KMS-11 (cell line): ENCODE measurements around the gene SLC22A23.

Source experiments
- H2AFZ ChIP-seq: fragments of 200-600 bp; sonication (generic); 2 replicates; pipeline ENCODE4 v1.6.1; 2016; ENCODE audit warnings: antibody characterized with exemption, mixed run types, low read depth
- H3K27ac ChIP-seq: fragments of 200-600 bp; sonication (generic); 2 replicates; pipeline ENCODE4 v1.6.1; 2016; ENCODE audit warnings: mild to moderate bottlenecking, mixed run types
- H3K27me3 ChIP-seq: fragments of 200-600 bp; sonication (generic); 2 replicates; pipeline ENCODE4 v1.6.1; 2017; ENCODE audit warnings: mild to moderate bottlenecking, low read depth, mixed run types, moderate library complexity; ENCODE audit not compliant: insufficient read depth
- H3K36me3 ChIP-seq: fragments of 200-600 bp; sonication (generic); 2 replicates; pipeline ENCODE4 v1.6.1; 2017; ENCODE audit warnings: mild to moderate bottlenecking, mixed run types; ENCODE audit not compliant: insufficient read depth
- H3K4me1 ChIP-seq: fragments of 200-600 bp; sonication (generic); 2 replicates; pipeline ENCODE4 v1.6.1; 2016; ENCODE audit warnings: mild to moderate bottlenecking, low read depth, mixed run types; ENCODE audit not compliant: poor library complexity, severe bottlenecking
- H3K4me2 ChIP-seq: fragments of 200-600 bp; sonication (generic); 2 replicates; pipeline ENCODE4 v1.7.0; 2016; ENCODE audit warnings: mild to moderate bottlenecking, mixed run types
- H3K4me3 ChIP-seq: fragments of 200-600 bp; sonication (generic); IDR thresholded peaks from 2 replicates; pipeline ENCODE4 v1.6.1; 2017; ENCODE audit warnings: low read depth, low read length, mixed read lengths; ENCODE audit not compliant: insufficient read depth
- H3K79me2 ChIP-seq: fragments of 200-600 bp; sonication (generic); 2 replicates; pipeline ENCODE4 v1.6.1; 2016; ENCODE audit warnings: low read depth, mixed run types; ENCODE audit not compliant: insufficient read depth
- H3K9ac ChIP-seq: fragments of 200-600 bp; sonication (generic); 2 replicates; pipeline ENCODE4 v1.6.1; 2016; ENCODE audit warnings: mild to moderate bottlenecking, mixed run types
- H4K20me1 ChIP-seq: fragments of 200-600 bp; sonication (generic); 2 replicates; pipeline ENCODE4 v1.6.1; 2016; ENCODE audit warnings: mild to moderate bottlenecking, mixed run types; ENCODE audit not compliant: insufficient read depth
- CTCF ChIP-seq: fragments of 200-600 bp; sonication (generic); conservative IDR thresholded peaks from 2 replicates; pipeline ENCODE4 v1.6.1; 2017; ENCODE audit warnings: low read depth, mild to moderate bottlenecking, antibody characterized with exemption, low read length, moderate library complexity, mixed read lengths

SLC22A23 gene

DNA sequence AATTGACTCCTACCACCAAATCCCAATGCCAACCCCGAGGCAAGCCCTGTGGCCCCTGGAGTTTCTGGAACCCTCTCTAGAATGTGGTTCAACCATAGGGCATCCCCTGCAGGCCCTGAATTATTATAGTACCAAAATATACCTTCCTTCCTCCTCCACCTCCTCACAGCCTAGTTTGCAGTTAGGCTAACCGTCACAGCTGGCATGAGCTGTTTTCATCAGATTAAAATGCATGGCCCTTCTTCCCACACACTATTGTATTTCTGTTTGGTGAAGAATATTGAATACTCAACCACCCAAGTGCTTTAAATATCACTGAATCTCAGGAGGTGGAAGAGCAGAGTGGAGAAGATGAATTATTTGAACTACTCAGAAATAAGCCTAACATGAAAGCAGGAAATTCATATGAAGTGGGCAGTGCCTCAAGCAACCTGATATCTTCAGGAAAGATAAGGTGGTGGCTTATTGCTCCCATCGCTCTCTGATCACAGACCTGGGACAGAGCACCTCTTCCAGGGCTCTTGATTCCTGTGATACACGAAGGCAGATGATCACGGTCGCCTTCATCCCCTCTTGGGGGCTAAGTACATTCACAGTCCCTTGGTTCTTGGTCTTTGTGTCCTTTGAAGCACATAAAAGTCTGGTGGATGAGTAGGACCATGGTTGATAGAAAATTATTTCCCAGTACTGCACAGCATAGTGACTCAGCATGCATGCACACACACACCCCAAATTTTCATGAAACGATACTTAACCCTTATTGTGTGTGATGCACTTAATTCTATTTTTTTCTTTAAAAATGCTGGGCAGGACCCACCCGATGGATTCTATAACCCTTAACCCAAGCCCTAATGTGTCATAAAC is 107.2 kb downstream of the SLC22A23 start:
- no peak overlapping the region for H3K4me3 ChIP-seq
- no peaks in the 10 kb centered on the region for H3K79me2 ChIP-seq
- H2AFZ ChIP-seq: no peak overlapping the region
- H3K27me3 ChIP-seq: no peaks in the 10 kb centered on the region
- no peak overlapping the region for H3K9ac ChIP-seq
- H4K20me1 ChIP-seq: no peaks in the 10 kb centered on the region
- H3K36me3 ChIP-seq: no peaks in the 10 kb centered on the region
- no peak overlapping the region for H3K27ac ChIP-seq
- peaks cover 15% of the 10 kb centered on the region for H3K4me1 ChIP-seq
- no peak overlapping the region for H3K4me2 ChIP-seq
- TF ChIP-seq CTCF: no peak

GRCh38 chr6:3348821-3349220 is 108.0 kb downstream of the SLC22A23 start:
- Histone ChIP-seq H3K79me2 (no peaks in the 10 kb centered on the region), H3K4me1 (peaks cover 15% of the 10 kb centered on the region), H3K4me2 (no peak overlapping the region), H3K4me3 (no peak overlapping the region), H3K27ac (no peak overlapping the region), H3K36me3 (no peaks in the 10 kb centered on the region), H2AFZ (no peak overlapping the region), H3K27me3 (no peaks in the 10 kb centered on the region), H4K20me1 (no peaks in the 10 kb centered on the region), H3K9ac (no peak overlapping the region)
- TF ChIP-seq CTCF: no peak

- Histone ChIP-seq H2AFZ (no peak overlapping the region), H3K4me1 (peaks cover 15% of the 10 kb centered on the region), H3K9ac (no peak overlapping the region), H4K20me1 (no peaks in the 10 kb centered on the region), H3K4me2 (no peak overlapping the region), H3K27ac (no peak overlapping the region), H3K36me3 (no peaks in the 10 kb centered on the region), H3K27me3 (no peaks in the 10 kb centered on the region), H3K4me3 (no peak overlapping the region), H3K79me2 (no peaks in the 10 kb centered on the region)
- no peak for TF ChIP-seq CTCF
Measured at GRCh38 chr6:3347826-3348225, 109.0 kb downstream of the SLC22A23 start.

GRCh38 chr6:3347247-3347646 is 109.6 kb downstream of the SLC22A23 start:
- no peak overlapping the region for H3K4me3 ChIP-seq
- H3K36me3 ChIP-seq: no peaks in the 10 kb centered on the region
- H2AFZ ChIP-seq: no peak overlapping the region
- H3K9ac ChIP-seq: no peak overlapping the region
- no peak overlapping the region for H3K4me2 ChIP-seq
- H4K20me1 ChIP-seq: no peaks in the 10 kb centered on the region
- H3K27ac ChIP-seq: no peak overlapping the region
- H3K79me2 ChIP-seq: no peaks in the 10 kb centered on the region
- H3K27me3 ChIP-seq: no peaks in the 10 kb centered on the region
- no peak for TF ChIP-seq CTCF
- peaks cover 15% of the 10 kb centered on the region for H3K4me1 ChIP-seq
